ENCODE measurements around the gene RYR1.
A peak's percentile ranks its signal among the peaks of the same experiment; 100 is the strongest.
"Not testable (repeated sequence)": the region's sequence is repeated elsewhere in the genome, so short reads cannot be mapped to it uniquely, and the experiment has no call there.

Gene RYR1

DNA sequence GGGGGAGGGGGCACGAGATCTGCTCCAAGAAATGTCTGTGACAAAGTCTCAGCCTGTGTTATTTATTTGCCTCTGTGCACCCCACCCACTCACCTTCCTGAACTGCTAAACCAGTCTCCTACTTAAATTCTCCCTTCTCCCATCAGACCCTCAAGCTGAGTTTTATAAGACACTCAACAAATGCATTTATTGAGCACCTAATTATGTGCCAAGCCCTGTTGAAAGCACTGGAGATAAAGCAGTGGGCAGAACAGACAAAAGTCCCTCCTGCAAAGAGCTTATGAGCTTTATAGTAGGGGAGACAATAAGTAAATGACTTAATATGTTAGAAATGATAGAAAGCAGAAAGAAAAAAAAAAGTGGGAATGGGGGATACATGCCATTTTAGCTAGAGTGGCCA lies 34.0 kb upstream of the RYR1 start:
- no peak for DNase-seq

DNA sequence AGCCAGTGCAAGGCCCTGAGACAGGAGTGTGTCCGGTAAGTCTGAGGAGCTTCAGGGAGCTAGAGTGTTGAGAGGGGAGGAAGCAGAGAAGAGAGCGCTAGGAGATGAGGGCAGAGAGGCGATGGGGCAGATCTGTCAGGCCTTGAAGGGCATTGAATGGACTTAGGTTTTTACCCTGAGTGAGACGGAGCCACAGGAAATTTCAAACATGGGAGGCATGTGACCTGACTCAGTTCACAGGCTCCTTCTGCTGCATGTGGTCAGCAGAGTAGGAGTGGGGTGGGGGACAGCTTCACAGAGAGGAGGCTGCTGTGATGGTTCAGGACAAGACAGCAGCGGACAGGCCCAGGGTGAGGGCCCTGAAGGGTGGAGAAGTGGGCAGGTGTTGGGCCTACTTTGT lies 33.1 kb upstream of the RYR1 start:
- DNase-seq = no peak

DNA sequence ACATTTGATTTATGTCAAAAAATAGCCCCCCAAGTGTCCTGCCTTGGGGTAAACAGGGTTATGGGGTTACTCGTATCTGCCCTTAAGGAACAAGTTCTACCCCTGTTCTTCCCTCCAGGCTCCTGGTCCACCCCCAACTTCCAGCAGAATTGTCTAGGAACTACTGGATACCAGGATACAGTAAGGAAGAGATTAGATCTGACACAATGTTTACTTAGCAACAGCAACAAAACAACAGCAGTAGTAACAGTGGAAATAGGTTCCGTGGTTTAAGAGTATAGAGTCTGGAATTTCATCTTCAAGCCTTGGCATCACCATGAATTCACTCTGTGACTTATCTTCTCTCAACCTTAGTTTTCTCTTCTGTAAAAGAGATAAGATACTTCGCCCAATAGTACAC lies 32.3 kb upstream of the RYR1 start:
- no peak for DNase-seq

DNA sequence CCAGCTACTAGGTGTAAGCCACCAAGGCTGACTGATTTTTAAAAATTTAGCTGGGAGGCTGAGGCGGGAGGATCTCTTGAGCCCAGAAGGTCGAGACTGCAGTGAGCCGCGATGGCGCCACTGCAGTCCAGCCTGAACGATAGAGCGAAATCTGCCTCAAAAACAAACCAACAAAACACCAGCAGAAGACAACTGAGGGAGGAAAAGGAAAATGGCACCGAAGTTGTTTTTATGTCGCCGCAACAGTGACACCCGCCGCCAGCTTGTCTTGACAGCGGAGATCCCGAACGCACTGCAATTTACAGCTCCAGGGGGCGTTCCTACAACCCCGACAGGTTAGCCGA lies 30.9 kb upstream of the RYR1 start:
- DNase-seq = no peak

DNA sequence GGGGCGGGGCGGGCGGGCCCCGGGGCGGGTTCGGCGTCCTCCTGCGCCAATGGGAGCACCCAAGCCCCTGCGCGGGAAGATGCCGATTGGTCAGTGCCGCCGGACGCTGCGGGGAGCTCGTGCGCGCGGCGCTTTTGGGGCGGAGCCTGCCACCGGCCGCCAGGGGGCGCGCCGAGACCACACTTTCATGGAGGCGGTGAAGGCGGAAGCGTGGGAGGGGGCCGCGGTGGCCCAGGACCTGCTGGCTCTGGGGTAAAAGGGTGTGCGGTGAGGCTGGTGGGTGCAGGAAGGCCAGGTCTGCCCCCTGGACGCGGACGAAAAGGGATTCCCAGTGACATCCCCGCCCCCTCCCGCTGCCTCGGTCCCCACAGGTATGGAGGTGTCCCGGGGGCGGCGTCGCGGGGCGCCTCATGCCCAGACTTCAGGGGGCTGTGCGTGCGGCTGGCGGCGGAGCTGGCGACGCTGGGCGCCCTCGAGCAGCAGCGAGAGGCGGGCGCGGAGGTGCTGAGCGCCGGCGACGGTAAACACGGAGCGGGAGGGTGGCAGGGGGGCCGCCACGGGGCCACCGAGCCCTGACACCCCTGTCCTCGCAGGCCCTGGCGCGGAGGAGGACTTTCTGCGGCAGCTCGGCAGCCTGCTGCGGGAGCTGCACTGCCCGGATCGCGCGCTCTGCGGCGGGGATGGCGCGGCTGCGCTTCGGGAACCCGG lies 30.4 kb upstream of the RYR1 start, which contains the start of gene FAM98C:
TSS of gene FAM98C (plus strand) at position 127 of the 708 bp plus-strand sequence. CDS start at position 188, 61 bp downstream.
- DNase-seq = peak; percentile 68 to 98 (median 94)

DNA sequence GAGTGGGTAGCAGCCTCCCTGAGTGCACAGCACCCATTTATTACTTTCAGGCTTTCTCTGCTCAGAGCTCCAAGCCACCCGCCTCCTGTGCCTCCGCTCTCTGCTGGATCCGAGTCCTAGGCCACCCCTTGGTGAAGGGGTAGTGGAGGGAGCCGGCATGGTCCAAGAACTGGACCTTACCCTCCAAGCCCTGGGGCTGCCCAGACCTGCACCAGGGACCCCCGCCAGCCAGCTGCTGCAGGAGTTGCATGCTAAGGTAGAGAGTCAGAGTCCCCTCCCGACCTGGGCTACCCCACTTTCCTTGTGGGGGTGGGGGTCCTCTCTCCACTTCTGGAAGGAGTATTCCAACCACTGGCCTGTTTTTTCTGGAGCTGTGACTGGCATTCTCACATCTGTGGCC lies 28.6 kb upstream of the RYR1 start:
- no peak for DNase-seq

DNA sequence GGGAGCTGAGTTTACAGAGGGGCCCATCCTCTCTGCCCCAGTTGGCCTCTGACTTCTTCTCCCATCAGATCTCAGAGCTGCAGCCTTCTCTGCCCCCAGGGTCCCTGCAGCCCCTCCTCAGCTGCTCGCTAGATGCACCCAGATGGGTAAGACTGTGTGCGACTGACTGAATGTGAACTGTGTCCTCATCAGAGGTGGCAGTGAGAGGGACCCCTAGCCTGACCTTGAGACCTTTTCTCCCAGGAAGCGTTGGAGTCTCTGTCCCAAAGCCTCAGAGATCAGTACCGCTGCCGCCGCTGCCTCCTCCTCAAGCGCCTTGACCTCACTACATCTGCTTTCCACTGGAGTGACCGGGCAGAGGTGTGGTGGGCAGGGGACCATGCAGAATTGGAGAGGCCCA lies 28.2 kb upstream of the RYR1 start:
- DNase-seq = no peak

DNA sequence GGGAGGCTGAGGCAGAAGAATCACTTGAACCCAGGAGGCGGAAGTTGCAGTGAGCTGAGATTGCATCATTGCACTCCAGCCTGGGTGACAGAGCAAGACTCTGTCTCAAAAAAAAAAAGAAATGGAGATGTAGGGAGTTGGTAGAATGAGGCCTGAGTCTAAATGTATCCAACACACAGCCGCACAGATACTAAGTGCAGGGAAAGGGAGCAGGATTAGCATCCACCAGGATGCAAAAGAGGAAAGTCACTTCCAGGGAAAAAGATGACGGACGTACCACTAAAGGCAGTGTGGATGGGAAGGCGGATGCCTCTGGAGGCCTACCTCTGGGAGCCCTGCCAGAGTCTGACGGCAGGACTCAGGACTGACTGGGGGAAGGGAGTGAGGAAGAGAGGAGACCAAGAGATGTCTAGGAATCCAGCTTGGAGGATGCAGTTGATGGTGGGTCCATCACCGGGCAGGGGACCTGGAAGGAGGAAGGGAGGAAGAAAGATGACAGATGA lies 23.8 kb upstream of the RYR1 start:
- DNase-seq = peak in 1 of 56 donors; percentile 16

DNA sequence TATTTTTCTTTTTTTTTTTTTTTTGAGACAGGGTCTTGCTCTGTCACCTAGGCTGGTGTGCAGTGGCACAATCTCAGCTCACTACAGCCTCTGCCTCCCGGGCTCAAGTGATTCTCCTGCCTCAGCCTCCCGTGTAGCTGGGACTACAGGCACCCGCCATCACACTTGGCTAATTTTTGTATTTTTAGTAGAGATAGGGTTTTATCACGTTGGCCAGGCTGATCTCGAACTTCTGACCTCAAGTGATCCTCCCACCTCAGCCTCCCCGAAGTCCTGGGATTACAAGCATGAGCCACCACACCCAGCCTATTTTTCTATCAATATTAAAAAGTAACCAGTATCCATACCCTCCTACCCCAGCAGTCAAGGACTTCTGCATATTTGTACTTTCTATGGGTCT lies 23.1 kb upstream of the RYR1 start:
- DNase-seq = not testable (repeated sequence)

DNA sequence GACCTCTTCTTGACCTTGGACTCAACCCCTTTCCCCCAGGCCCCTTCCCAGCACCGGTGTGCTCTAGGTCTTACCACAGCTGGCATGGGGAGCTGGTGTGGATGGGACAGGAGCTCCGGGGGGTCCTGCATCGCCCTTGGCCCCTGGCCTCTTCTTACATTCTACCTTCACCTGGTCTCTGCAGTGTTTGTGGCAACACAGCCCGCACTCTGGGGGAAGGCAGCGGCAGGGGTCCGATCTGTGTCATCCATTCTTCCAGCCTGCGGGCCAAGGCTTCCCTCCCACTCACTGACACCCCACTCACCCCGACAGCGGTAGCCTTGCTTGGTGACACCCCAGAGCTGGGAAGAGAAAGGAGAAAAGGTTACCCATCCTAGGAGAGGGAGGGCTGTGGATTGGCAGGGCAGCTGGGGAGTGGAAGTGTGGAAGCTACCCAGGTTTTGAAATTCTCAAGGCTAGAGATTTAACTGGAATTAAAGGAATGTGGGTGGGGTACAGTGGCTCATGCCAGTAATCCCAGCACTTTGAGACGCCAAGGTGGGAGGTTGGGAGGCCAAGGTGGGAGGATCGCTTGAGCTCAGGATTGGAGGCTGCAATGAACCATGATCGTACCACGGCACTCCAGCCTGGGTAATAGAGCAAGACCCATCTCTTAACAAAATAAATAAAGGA lies 22.3 kb upstream of the RYR1 start:
- DNase-seq = no peak

DNA sequence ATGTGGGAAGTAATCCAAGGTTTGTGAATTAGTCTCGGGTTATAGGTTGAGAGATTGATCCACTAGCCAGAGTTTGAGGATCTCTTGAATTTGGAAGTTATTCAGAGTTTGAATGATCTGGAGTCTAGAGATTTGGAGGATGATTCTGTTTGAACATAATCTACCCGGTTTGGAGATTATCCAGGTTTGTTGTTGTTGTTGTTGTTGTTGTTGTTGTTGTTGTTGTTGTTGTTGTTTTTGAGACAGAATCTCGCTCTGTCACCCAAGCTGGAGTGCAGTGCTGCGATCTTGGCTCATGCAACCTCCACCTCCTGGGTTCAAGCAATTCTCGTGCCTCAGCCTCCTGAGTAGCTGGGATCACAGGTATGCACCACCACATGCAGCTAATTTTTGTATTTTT lies 21.6 kb upstream of the RYR1 start:
- DNase-seq = not testable (repeated sequence)

DNA sequence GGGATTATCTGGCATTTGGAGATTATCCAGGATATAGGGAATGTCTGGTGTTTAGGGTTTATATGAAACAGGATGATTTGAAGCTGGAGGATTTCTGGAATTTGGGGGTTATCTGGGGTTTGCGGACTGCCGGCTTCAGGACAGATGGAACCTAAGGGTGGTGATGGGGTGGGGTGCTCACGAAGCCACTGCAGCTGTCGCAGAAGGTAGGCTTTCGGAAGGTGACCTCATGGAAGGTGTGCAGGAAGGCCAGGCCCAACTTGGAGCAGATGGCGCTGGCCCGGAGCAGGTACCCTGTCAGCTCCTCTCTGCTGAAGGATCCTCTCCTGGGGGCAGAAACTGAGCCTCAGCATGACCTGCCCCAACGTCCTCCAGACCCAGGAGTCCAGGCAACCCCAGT lies 21.0 kb upstream of the RYR1 start:
- DNase-seq = no peak

DNA sequence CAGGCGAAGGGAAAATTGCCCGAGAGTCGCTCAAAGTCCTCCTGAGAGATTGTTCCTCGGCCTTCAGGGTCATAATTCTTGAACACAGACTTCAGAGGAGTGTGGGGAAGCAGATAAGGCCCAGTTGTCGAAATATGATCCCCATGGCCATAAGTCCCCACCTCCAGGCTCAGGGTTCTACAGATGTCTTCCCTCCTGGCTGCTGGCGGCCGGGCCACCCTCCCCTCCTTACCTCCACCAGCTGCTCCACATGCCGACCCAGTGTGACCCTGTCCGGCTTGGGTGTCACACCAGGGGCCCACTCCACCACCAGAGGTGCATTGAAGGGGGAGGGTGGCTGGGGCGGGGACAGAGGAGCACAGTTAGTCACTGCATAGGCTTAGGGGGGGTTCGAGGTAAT lies 20.5 kb upstream of the RYR1 start:
- no peak for DNase-seq

DNA sequence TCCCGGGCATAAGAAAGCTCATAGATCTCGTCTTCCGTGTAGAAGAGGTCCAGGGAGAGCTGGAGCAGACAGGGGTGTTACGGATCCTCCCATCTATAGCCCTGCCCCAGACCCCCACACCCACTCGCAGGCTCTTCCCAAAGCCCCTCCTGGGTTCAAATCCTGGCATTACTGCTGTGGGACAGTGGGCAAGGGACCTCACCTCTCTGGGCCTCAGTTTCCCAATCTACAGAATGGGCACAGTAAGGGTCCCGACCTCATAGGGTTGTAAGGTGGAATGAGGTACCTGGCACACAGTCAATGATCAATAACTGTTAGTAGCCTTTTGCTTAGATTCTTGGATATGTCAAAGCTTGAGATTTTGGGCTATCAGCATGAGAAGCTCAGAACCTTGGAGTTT lies 20.1 kb upstream of the RYR1 start:
- no peak for DNase-seq

DNA sequence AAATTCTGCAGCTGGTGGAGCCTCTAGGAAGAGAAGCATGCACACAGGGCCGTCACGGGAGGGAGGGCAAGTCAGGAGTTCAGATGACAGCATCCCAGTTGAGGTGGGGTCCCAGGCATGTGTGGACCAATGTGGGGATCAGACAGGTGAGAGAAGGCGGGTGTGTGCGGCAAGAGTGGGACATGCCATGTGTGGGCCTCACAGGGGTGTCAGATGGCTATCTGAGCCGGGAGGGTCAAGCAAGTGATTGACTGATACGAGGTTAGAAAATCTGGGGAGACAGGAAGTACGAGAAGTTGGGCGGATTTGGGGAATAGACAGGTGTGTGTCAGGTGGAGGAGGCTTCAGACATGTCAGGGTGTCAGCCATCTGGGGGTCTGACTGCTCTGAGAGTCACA lies 16.3 kb upstream of the RYR1 start:
- DNase-seq = no peak

DNA sequence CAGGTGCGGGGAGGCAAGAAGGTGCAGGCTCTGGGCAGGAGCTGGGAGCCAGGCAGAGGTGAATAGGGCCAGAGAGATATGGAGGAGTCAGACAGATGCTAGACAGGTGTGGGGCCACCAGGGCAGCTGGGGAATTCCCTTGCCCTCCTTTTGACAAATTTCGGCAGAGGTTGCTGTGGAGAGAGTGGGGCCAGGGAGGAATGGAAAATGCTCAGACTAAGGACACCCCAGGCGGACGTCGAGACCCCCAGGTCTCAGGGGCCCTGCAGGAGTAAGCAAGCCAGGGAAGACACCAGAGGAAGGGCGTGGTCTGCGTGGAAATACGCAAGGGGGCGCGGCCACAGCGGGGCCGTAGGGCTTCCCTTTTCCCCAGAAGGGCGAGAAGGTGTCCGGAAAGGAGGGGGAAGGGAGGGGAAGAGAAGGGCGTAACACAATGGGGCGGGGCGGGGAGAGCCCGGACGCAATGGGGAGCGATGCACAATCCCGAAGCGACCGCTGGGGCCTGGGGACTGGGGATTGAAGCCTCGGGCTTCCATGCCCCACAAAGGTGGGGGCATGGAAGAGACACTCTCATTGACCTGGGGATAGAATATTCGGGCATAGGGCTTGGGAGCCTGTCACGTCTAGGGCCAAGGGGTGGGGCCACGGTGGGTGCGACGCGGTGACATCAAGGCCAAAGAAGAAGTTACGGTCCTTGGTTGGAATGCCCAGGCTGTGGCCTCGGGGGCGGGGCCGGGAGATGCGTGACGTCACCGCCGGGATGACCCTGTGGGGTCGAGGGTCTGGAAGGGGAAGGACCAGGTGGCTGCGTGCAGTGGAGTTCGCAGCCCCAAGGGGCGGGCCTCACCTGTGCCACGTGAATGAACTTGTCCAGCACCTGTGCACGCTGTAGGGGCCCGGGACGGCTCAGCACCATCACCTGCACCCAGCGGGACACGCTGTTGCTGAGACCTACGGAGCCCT lies 15.7 kb upstream of the RYR1 start:
- DNase-seq = peak in 10 of 56 donors; percentile 5 to 56 (median 10)

DNA sequence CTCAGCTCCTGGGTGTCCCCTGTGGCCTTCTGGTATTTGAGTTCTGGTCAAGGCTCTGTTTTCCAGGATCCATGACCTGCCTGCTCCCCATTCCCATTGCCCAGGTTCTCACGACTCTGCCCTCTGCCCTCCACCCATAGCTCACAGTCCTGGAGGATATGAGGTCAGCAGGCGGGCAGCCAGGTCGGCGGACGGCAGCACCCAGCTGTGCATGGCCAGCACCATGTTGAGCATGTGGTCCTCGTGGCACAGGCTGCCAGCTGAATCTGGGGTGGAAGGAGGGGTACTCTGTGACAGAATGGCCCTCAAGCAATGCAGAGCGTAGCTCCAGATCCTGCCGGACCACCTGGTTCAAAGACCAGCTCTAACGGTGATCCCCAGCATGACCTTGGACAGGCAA lies 12.6 kb upstream of the RYR1 start:
- DNase-seq = no peak

DNA sequence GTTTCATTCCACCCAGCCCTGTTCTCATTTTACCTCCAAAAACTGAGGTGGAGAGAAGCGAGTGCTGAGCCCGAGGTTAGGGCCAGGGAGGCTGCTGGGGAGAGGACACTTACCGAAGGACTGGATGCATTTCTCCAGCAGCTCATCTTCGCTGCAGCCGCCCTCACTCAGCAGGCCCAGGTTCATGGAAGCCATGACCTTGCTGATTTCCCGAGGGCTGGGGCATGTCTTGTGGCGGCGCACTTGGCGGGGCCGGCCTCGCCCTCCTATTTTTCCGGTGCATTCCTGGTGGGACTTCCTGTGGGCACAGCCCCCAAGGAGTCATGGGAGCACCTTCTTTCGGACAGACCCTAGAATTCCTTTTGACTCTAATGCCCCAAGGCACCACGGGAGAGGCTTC lies 11.6 kb upstream of the RYR1 start:
- DNase-seq = no peak

DNA sequence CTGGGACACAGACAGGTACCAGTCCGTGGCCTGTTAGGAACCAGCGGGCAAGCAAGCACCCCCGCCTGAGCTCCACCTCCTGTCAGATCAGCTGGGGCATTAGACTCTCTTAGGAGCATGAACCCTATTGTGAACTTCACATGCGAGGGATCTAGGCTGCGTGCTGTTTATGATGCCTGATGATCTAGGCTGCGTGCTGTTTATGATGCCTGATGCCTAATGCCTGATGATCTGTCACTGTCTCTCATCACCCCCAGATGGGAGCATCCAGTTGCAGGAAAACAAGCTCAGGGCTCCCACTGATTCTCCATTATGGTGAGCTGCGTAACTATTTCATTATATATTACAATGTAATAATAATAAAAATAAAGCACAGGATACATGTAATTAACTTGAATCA lies 11.1 kb upstream of the RYR1 start:
- DNase-seq = no peak

DNA sequence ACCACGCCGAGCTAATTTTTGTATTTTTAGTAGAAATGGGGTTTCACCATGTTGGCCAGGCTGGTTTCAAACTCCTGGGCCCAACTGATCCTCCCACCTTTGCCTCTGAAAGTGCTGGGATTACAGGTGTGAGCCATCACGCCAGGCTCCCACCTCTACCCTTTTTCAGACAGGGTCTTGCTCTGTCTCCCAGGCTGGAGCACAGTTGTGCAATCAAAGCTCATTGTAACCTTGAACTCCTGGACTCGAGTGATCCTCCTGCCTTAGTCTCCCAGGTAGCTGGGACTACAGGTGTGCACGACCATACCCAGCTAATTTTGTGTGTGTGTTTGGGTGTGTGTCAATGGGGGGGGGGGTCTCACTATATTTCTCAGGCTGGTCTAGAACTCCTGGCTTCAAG lies 9.2 kb upstream of the RYR1 start:
- DNase-seq = no peak

DNA sequence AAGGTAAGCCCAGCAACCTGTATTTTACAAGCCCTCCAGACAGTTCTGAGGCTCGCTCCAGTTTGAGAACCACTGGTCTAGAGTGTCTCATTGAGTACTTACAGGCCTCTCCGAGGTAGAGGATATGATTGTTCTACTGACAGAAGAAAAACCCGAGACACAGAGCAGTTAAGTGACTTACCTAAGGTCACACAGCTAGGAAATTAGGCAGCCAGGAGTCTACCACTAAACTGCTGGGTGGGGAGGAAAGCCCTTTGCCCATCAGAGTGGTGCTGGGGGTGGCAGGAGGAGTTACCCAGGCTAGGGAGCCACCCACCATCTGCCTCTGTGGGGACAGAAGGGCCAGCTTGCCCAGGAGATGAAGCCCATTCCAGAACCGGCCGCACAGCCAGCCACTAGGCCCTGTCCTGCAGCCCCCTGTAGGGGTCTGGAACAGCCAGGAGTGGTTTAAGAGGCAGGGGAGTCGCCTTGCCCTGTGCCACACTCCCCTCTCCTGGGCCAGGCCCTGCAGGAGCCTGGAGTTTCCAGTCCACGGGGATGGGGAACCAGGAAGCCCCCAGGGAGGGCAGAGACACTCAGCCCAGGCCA lies 8.2 kb upstream of the RYR1 start:
- DNase-seq = no peak
